ENCODE results near the gene SLC36A1. TPM values are rescaled to one million over a fixed set of nuclear protein-coding genes. Genes with fewer than 3 reads are reported as not detected.

The SLC36A1 gene
- total and polyA plus RNA-seq, 2 of the 8 experiments (the other 6 are each of a cell fraction or from before 2014, with no cell fraction given), result 6.6 to 9.6 TPM

DNA sequence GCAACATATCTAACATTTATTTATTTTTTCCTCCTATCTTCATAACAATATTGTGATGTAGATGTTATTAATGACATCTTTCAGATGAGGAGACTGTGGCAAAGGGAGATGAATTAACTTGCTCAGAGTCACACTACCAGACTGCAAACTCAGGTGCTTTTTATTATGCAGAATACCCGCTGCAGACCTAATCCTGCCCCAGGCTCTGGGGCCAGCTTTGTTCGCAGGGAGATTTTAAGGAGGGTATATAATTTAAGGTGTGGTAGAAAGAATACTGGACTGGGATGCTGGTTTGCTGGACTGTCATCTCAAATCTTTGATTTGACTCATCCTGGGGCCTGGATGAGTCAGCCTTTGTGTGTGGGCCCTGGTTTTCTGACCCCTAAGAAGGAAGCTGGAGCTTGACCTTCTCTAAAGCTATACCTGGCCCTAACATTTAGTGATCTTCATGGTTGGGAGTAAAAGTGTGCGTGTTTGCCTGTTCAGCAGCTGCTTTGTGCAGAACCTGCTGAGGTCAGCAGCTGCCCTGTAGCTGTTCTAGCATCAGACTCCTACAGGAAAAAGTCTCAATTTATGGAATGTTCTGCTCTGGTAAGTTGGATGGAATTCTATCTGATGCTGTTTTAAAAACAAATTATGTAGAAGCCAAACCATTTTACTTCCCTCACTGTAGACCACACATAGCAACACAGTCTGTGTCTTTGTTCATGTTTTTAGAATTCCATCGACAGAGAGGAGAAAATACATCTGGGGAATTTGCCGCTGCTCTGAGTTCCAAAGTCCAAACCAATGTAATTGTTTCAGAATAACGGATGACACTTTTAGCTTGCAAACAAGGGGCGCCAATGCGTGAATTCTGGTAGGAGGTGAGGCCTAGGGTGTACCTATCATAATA is 4.5 kb downstream of the SLC36A1 start (continued):
- no peak for TF ChIP-seq ASH2L (IDR thresholded peaks at IDR 0.05; ENCODE audit: low read length)
- no peak for TF ChIP-seq CHD1 (IDR thresholded peaks at IDR 0.05; ENCODE audit: low read depth, low read length)
- TF ChIP-seq EGR1 (IDR thresholded peaks at IDR 0.05; ENCODE audit: borderline replicate concordance, low read depth, low read length), result no peak
